Testis (tissue), 2 donors: ENCODE results near the gene CALU.

Source experiments
- CTCF ChIP-seq, 3 experiments: fragments of 450-650 bp in 2 of 3; fragments of 200-600 bp in 1 of 3; sonication (generic) in 1 of 3; IDR thresholded peaks; one replicate each; pipeline ENCODE4 v1.5.1; 2016 to 2019; ENCODE audit warnings: antibody characterized with exemption in 3 of 3, mild to moderate bottlenecking in 2 of 3, moderate library complexity in 1 of 3
- POLR2A ChIP-seq: fragments of 450-650 bp; IDR thresholded peaks from one replicate; pipeline ENCODE4 v1.6.1; 2017; ENCODE audit warnings: antibody characterized with exemption, mild to moderate bottlenecking, moderate library complexity

- no peak for TF ChIP-seq CTCF (IDR thresholded peaks at IDR 0.05)
- TF ChIP-seq POLR2A = no peak
These were observed 52.2 kb downstream of the CALU start, which contains the start of gene CCDC136 for GRCh38 chr7:128791121-128791971.
